SK-N-SH (cell line): ENCODE measurements around the gene SLCO1B3. TPM values are rescaled to one million over a fixed set of nuclear protein-coding genes. Genes with fewer than 3 reads are reported as not detected.

Experiments used
- CTCF ChIA-PET: fragments of 300-600, 350-600 bp; formaldehyde crosslinking; extraction: SDS; loops from one replicate; lab custom pipeline; 2021; lab: Yijun Ruan, JAX
- POLR2A ChIA-PET: fragments of 350-600 bp; sonication (Branson Sonifier 250); formaldehyde crosslinking; extraction: SDS; loops from one replicate; lab custom pipeline; 2020; ENCODE audit warnings: antibody characterized with exemption, inconsistent platforms; lab: Yijun Ruan, JAX
- DNase-seq: peaks from one replicate; pipeline ENCODE4 v3.0.0; 2012
- H2AFZ ChIP-seq: fragments of 200-600 bp; sonication (generic); 2 replicates; pipeline ENCODE4 v1.8.1; 2016; ENCODE audit warnings: antibody characterized with exemption, mild to moderate bottlenecking, low read depth
- H3F3A ChIP-seq: fragments of 200-600 bp; sonication (generic); replicated peaks from 2 replicates; pipeline ENCODE3; 2016; ENCODE audit warnings: antibody characterized with exemption, mild to moderate bottlenecking; ENCODE audit not compliant: insufficient read depth
- H3K27ac ChIP-seq, 2 experiments: fragments of 200-500 bp in 1 of 2; fragments of 200-600 bp in 1 of 2; sonication (Bioruptor generic) in 1 of 2; sonication (generic), shearing (Covaris generic) in 1 of 2; 2 replicates each; pipeline versions ENCODE4 v1.5.1 to v1.6.1; 2014 to 2016; ENCODE audit warnings: low read depth in 2 of 2, inconsistent platforms in 1 of 2, low read length in 1 of 2, mild to moderate bottlenecking in 1 of 2, mixed read lengths in 1 of 2
- H3K27me3 ChIP-seq: fragments of 200-600 bp; sonication (generic), shearing (Covaris generic); 2 replicates; pipeline ENCODE4 v1.6.1; 2016; ENCODE audit warnings: mixed run types; ENCODE audit not compliant: insufficient read depth
- H3K36me3 ChIP-seq, 2 experiments: fragments of 200-500 bp in 1 of 2; fragments of 200-600 bp in 1 of 2; sonication (Bioruptor generic) in 1 of 2; sonication (generic) in 1 of 2; replicated peaks in 1 of 2; 2 replicates each; pipeline versions ENCODE3 to v1.5.1; 2014 to 2016; ENCODE audit warnings: low read length in 1 of 2, mild to moderate bottlenecking in 1 of 2; ENCODE audit not compliant: insufficient read depth in 2 of 2, control insufficient read depth in 1 of 2
- H3K4me1 ChIP-seq, 2 experiments: fragments of 200-500 bp in 1 of 2; fragments of 200-600 bp in 1 of 2; sonication (Bioruptor generic) in 1 of 2; sonication (generic), shearing (Covaris generic) in 1 of 2; 2 replicates each; pipeline versions ENCODE4 v1.5.1 to v1.6.1; 2014 to 2016; ENCODE audit warnings: low read depth in 1 of 2, low read length in 1 of 2, mixed run types in 1 of 2; ENCODE audit not compliant: insufficient read depth in 2 of 2, control insufficient read depth in 1 of 2
- H3K4me2 ChIP-seq: fragments of 200-600 bp; sonication (generic), shearing (Covaris generic); 2 replicates; pipeline ENCODE4 v1.6.1; 2017; ENCODE audit warnings: mixed run types
- H3K4me3 ChIP-seq, 2 experiments: fragments of 200-500 bp in 1 of 2; fragments of 200-600 bp in 1 of 2; sonication (Bioruptor generic) in 1 of 2; sonication (generic), shearing (Covaris generic) in 1 of 2; 2 replicates each; pipeline versions ENCODE4 v1.5.1 to v1.8.1; 2014 to 2016; ENCODE audit warnings: low read depth in 2 of 2, inconsistent platforms in 1 of 2, low read length in 1 of 2, mild to moderate bottlenecking in 1 of 2, mixed read lengths in 1 of 2, moderate library complexity in 1 of 2
- H3K79me2 ChIP-seq: fragments of 200-600 bp; sonication (generic); 2 replicates; pipeline ENCODE4 v1.8.1; 2017; ENCODE audit warnings: mild to moderate bottlenecking; ENCODE audit not compliant: insufficient read depth
- H3K9ac ChIP-seq: fragments of 200-600 bp; sonication (generic); 2 replicates; pipeline ENCODE4 v1.6.1; 2017; ENCODE audit warnings: mixed run types
- H3K9me2 ChIP-seq: fragments of 200-600 bp; sonication (generic); 2 replicates; pipeline ENCODE4 v1.6.1; 2017; ENCODE audit warnings: mixed run types
- H3K9me3 ChIP-seq: fragments of 200-600 bp; sonication (generic); 2 replicates; pipeline ENCODE4 v1.6.1; 2017; ENCODE audit warnings: mixed run types, mild to moderate bottlenecking, moderate library complexity
- H4K20me1 ChIP-seq: fragments of 200-600 bp; sonication (generic); 2 replicates; pipeline ENCODE4 v1.6.1; 2017; ENCODE audit warnings: mild to moderate bottlenecking, mixed run types; ENCODE audit not compliant: insufficient read depth
- CHD2 ChIP-seq: fragments of 150-350 bp; IDR thresholded peaks from 2 replicates; pipeline ENCODE4 v1.6.1; 2018; ENCODE audit warnings: low read length; ENCODE audit not compliant: partially characterized antibody
- FOXJ3 ChIP-seq: sonication (generic); formaldehyde crosslinking; IDR thresholded peaks from 2 replicates; pipeline ENCODE4 v1.5.1; 2020; ENCODE audit warnings: mild to moderate bottlenecking, missing genetic modification reagents
- FOXM1 ChIP-seq: IDR thresholded peaks from 2 replicates; pipeline ENCODE4 v1.4.0; 2012; ENCODE audit warnings: low read depth, mild to moderate bottlenecking
- GABPA ChIP-seq: IDR thresholded peaks from 2 replicates; pipeline ENCODE4 v1.4.0; 2012; ENCODE audit warnings: low read depth, mild to moderate bottlenecking
- GATA2 ChIP-seq: sonication (generic); formaldehyde crosslinking; IDR thresholded peaks from 2 replicates; pipeline ENCODE4 v1.5.0; 2020; ENCODE audit warnings: mild to moderate bottlenecking, missing genetic modification reagents
- NFIC ChIP-seq: IDR thresholded peaks from 2 replicates; pipeline ENCODE4 v1.4.0; 2012; ENCODE audit warnings: borderline replicate concordance
- PBX3 ChIP-seq: IDR thresholded peaks from 2 replicates; pipeline ENCODE4; 2012
- POLR2AphosphoS5 ChIP-seq: IDR thresholded peaks from 2 replicates; pipeline ENCODE4 v1.6.1; 2012; ENCODE audit warnings: low read depth, low read length
- RAD21 ChIP-seq: IDR thresholded peaks from 2 replicates; pipeline ENCODE4 v1.6.1; 2012; ENCODE audit warnings: mild to moderate bottlenecking, low read length
- RCOR1 ChIP-seq: fragments of 150-350 bp; IDR thresholded peaks from 2 replicates; pipeline ENCODE4 v1.6.1; 2017; ENCODE audit warnings: antibody characterized with exemption, low read length
- REST ChIP-seq: IDR thresholded peaks from 2 replicates; pipeline ENCODE4 v1.6.1; 2012; ENCODE audit warnings: mild to moderate bottlenecking, low read depth, low read length, moderate library complexity
- RXRA ChIP-seq: IDR thresholded peaks from 2 replicates; pipeline ENCODE4 v1.4.0; 2012; ENCODE audit warnings: low read depth, mild to moderate bottlenecking, borderline replicate concordance
- SIN3A ChIP-seq: IDR thresholded peaks from 2 replicates; pipeline ENCODE4 v1.6.1; 2012; ENCODE audit warnings: low read depth, mild to moderate bottlenecking, low read length, moderate library complexity, borderline replicate concordance
- SMC3 ChIP-seq: IDR thresholded peaks from 2 replicates; pipeline ENCODE4 v1.6.1; 2012; ENCODE audit warnings: low read depth, low read length, improper control_type of control experiment
- TAF1 ChIP-seq: IDR thresholded peaks from 2 replicates; pipeline ENCODE4 v1.6.1; 2012; ENCODE audit warnings: low read depth, mild to moderate bottlenecking, low read length, moderate library complexity, borderline replicate concordance
- TCF12 ChIP-seq: IDR thresholded peaks from 2 replicates; pipeline ENCODE4 v1.4.0; 2012
- USF2 ChIP-seq: fragments of 150-350 bp; IDR thresholded peaks from 2 replicates; pipeline ENCODE4 v1.6.1; 2017; ENCODE audit warnings: antibody characterized with exemption, low read length, low read depth, borderline replicate concordance
- YY1 ChIP-seq: IDR thresholded peaks from 2 replicates; pipeline ENCODE4 v1.4.0; 2012; ENCODE audit warnings: low read depth, mild to moderate bottlenecking
- WGBS: methylation state at CpG from one replicate; pipeline ENCODE4 v1.1.6; 2017; ENCODE audit warnings: low lambda C conversion rate; 5-methylcytosine and 5-hydroxymethylcytosine counted together
- polyA plus RNA-seq, 3 experiments: library from polyadenylated mRNA; depleted of rRNA; stranded (reverse); fragments of >200 nt; gene quantifications; 2 replicates each; pipeline ENCODE4 v1.2.3, GENCODE V29; 2012
- TF ChIP-seq, protein P1 (sequence below): fragments of 150-350 bp; IDR thresholded peaks from 2 replicates; pipeline ENCODE4 v1.6.1; 2016; ENCODE audit warnings: mild to moderate bottlenecking, low read depth, low read length
- TF ChIP-seq, protein P2 (sequence below): IDR thresholded peaks from 2 replicates; pipeline ENCODE4 v1.4.0; 2012; ENCODE audit warnings: low read depth, borderline replicate concordance

SLCO1B3 gene
- polyA plus RNA-seq, 1 of the 3 experiments (the other 2 are of a cell fraction): not detected

- H3K27me3 ChIP-seq: no peaks in the 10 kb centered on the region
Measured at GRCh38 chr12:20800160-20800559, 10.3 kb upstream of the SLCO1B3 start.

GRCh38 chr12:20801035-20801434 is 9.5 kb upstream of the SLCO1B3 start:
- ChIA-PET POLR2A (no interaction called here), CTCF (no interaction called here)
- Histone ChIP-seq H3F3A (no peaks in the 10 kb centered on the region), H3K36me3 (no peaks in the 10 kb centered on the region), H4K20me1 (no peaks in the 10 kb centered on the region), H3K4me2 (no peak overlapping the region), H3K9me2 (no peaks in the 10 kb centered on the region), H2AFZ (no peak overlapping the region), H3K27ac (no peak overlapping the region), H3K4me3 (no peak overlapping the region), H3K9ac (no peak overlapping the region), H3K27me3 (no peaks in the 10 kb centered on the region), H3K79me2 (no peaks in the 10 kb centered on the region), H3K4me1 (no peaks in the 10 kb centered on the region), H3K9me3 (no peaks in the 10 kb centered on the region)
- DNase-seq: no peak
- TF ChIP-seq YY1 (no peak), CHD2 (no peak), RCOR1 (no peak), FOXJ3 (CRISPR knock-in tag) (no peak), SMC3 (no peak), REST (no peak), NFIC (no peak), FOXM1 (no peak), POLR2AphosphoS5 (no peak), SIN3A (no peak), RXRA (no peak), GATA2 (CRISPR knock-in tag) (no peak), GABPA (no peak), TAF1 (no peak), TCF12 (no peak)
- TF ChIP-seq, protein P1, sequence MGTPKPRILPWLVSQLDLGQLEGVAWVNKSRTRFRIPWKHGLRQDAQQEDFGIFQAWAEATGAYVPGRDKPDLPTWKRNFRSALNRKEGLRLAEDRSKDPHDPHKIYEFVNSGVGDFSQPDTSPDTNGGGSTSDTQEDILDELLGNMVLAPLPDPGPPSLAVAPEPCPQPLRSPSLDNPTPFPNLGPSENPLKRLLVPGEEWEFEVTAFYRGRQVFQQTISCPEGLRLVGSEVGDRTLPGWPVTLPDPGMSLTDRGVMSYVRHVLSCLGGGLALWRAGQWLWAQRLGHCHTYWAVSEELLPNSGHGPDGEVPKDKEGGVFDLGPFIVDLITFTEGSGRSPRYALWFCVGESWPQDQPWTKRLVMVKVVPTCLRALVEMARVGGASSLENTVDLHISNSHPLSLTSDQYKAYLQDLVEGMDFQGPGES: no peak
- TF ChIP-seq, protein P2, sequence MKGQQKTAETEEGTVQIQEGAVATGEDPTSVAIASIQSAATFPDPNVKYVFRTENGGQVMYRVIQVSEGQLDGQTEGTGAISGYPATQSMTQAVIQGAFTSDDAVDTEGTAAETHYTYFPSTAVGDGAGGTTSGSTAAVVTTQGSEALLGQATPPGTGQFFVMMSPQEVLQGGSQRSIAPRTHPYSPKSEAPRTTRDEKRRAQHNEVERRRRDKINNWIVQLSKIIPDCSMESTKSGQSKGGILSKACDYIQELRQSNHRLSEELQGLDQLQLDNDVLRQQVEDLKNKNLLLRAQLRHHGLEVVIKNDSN: no peak

More at GRCh38 chr12:20800160-20800559, 10.3 kb upstream of the SLCO1B3 start:
- H4K20me1 ChIP-seq: no peaks in the 10 kb centered on the region
- no peaks in the 10 kb centered on the region for H3K4me1 ChIP-seq
- H3K79me2 ChIP-seq: no peaks in the 10 kb centered on the region
- no peaks in the 10 kb centered on the region for H3K36me3 ChIP-seq
- no peaks in the 10 kb centered on the region for H3K9me2 ChIP-seq
- H3K9ac ChIP-seq: no peak overlapping the region
- CTCF ChIA-PET: interaction anchor here (0.5 kb wide), 1 partner anchor 1157 kb away, joined by 3 read pairs; no protein-coding TSS in a partner anchor
- no peak overlapping the region for H3K4me3 ChIP-seq
- no peak overlapping the region for H3K27ac ChIP-seq
- WGBS: 21% methylated on average over 1 of the region's 1 CpG
- no peaks in the 10 kb centered on the region for H3K9me3 ChIP-seq
- H3K4me2 ChIP-seq: no peak overlapping the region
- H2AFZ ChIP-seq: no peak overlapping the region
- POLR2A ChIA-PET: no interaction called here
- DNase-seq: no peak
- H3F3A ChIP-seq: no peaks in the 10 kb centered on the region
- no peak for TF ChIP-seq USF2
- no peak for TF ChIP-seq RAD21
- TF ChIP-seq PBX3: no peak
- no peak for TF ChIP-seq GATA2 (CRISPR knock-in tag)
